CD14-positive monocyte (primary cell): ENCODE data around the gene DNAH10. TPM values are rescaled to one million over a fixed set of nuclear protein-coding genes. Genes with fewer than 3 reads are reported as not detected.

Experiments used
- DNase-seq, 3 donors: peaks; one replicate each; pipeline ENCODE4 v3.0.0-alpha.2; 2011 to 2022
- H2AFZ ChIP-seq: 2 replicates; pipeline ENCODE4 v1.6.0; 2012; ENCODE audit warnings: mild to moderate bottlenecking, low read depth, low read length, inconsistent platforms; ENCODE audit not compliant: insufficient read depth, poor library complexity, severe bottlenecking
- H3K27ac ChIP-seq, 2 donors: 1 replicate in 1 of 2; 2 replicates in 1 of 2; pipeline ENCODE4 v1.5.1; 2012 to 2013; ENCODE audit warnings: low read length in 2 of 2, control low read depth in 1 of 2, inconsistent platforms in 1 of 2, low read depth in 1 of 2, mild to moderate bottlenecking in 1 of 2
- H3K27me3 ChIP-seq, 2 donors: one replicate each; pipeline versions ENCODE4 v1.6.0 to v1.6.1; 2011 to 2013; ENCODE audit warnings: low read length in 2 of 2; ENCODE audit not compliant: control insufficient read depth in 2 of 2, insufficient read depth in 2 of 2
- H3K36me3 ChIP-seq, 2 donors: replicated peaks in 1 of 2; 1 replicate in 1 of 2; 2 replicates in 1 of 2; pipeline versions ENCODE4 v1.5.1 to v1.6.1; 2012 to 2013; ENCODE audit warnings: low read length in 2 of 2, control low read depth in 1 of 2, inconsistent platforms in 1 of 2, mild to moderate bottlenecking in 1 of 2; ENCODE audit not compliant: insufficient read depth in 2 of 2, control insufficient read depth in 1 of 2
- H3K4me1 ChIP-seq, 2 donors: 1 replicate in 1 of 2; 2 replicates in 1 of 2; pipeline versions ENCODE4 v1.5.1 to v1.6.1; 2012 to 2013; ENCODE audit warnings: low read length in 2 of 2, control low read depth in 1 of 2, inconsistent platforms in 1 of 2, mild to moderate bottlenecking in 1 of 2, moderate library complexity in 1 of 2; ENCODE audit not compliant: insufficient read depth in 2 of 2, control insufficient read depth in 1 of 2
- H3K4me2 ChIP-seq: replicated peaks from 2 replicates; pipeline ENCODE3; 2012; ENCODE audit warnings: low read length, moderate library complexity, mild to moderate bottlenecking; ENCODE audit not compliant: poor library complexity, severe bottlenecking; ENCODE audit errors: extremely low read depth
- H3K4me3 ChIP-seq, 3 experiments: fragments of 200-600 bp in 1 of 3; sonication (generic) in 1 of 3; replicated peaks in 1 of 3; 1 replicate in 2 of 3; 2 replicates in 1 of 3; pipeline ENCODE4 v1.5.1; 2011 to 2013; ENCODE audit warnings: low read length in 3 of 3, mild to moderate bottlenecking in 3 of 3, control low read depth in 2 of 3, low read depth in 2 of 3, inconsistent platforms in 1 of 3, moderate library complexity in 1 of 3
- H3K79me2 ChIP-seq: 2 replicates; pipeline ENCODE4 v1.6.0; 2012; ENCODE audit warnings: mild to moderate bottlenecking, control low read depth, inconsistent platforms, low read length, moderate library complexity; ENCODE audit not compliant: insufficient read depth
- H3K9ac ChIP-seq: 2 replicates; pipeline ENCODE4 v1.6.0; 2017; ENCODE audit warnings: low read length, mild to moderate bottlenecking; ENCODE audit not compliant: insufficient read depth, poor library complexity, severe bottlenecking
- H3K9me3 ChIP-seq, 2 donors: replicated peaks in 1 of 2; 1 replicate in 1 of 2; 2 replicates in 1 of 2; pipeline versions ENCODE4 v1.5.1 to v1.6.1; 2012 to 2013; ENCODE audit warnings: low read length in 2 of 2, control low read depth in 1 of 2; ENCODE audit not compliant: control insufficient read depth in 1 of 2, insufficient read depth in 1 of 2
- H4K20me1 ChIP-seq: 2 replicates; pipeline ENCODE4 v1.6.0; 2012; ENCODE audit warnings: mild to moderate bottlenecking, low read length, control low read depth, moderate library complexity; ENCODE audit not compliant: insufficient read depth
- H3K27ac Mint-ChIP-seq, 7 donors: one replicate each; pipeline ENCODE4 v1.8.0; 2020; ENCODE audit warnings: mild to moderate bottlenecking in 7 of 7, mixed read lengths in 7 of 7, moderate library complexity in 6 of 7, inconsistent platforms in 2 of 7
- H3K27me3 Mint-ChIP-seq, 3 donors: one replicate each; pipeline ENCODE4 v1.8.0; 2021 to 2022; ENCODE audit warnings: low read depth in 3 of 3, mild to moderate bottlenecking in 3 of 3, mixed read lengths in 3 of 3, moderate library complexity in 3 of 3, inconsistent platforms in 1 of 3
- H3K36me3 Mint-ChIP-seq, 2 donors: one replicate each; pipeline ENCODE4 v1.8.0; 2020; ENCODE audit warnings: mixed read lengths in 2 of 2, inconsistent platforms in 1 of 2, mild to moderate bottlenecking in 1 of 2
- H3K4me1 Mint-ChIP-seq: one replicate; pipeline ENCODE4 v1.8.0; 2020; ENCODE audit warnings: mild to moderate bottlenecking, mixed read lengths
- H3K4me3 Mint-ChIP-seq, 2 donors: one replicate each; pipeline ENCODE4 v1.8.0; 2020; ENCODE audit warnings: mild to moderate bottlenecking in 2 of 2, mixed read lengths in 2 of 2, moderate library complexity in 1 of 2
- H3K9me3 Mint-ChIP-seq, 7 donors: one replicate each; pipeline ENCODE4 v1.8.0; 2020 to 2022; ENCODE audit warnings: mixed read lengths in 7 of 7, mild to moderate bottlenecking in 6 of 7, moderate library complexity in 6 of 7, inconsistent platforms in 2 of 7
- CTCF ChIP-seq: fragments of 200-600 bp; IDR thresholded peaks from one replicate; pipeline ENCODE4 v1.8.0; 2022; ENCODE audit warnings: antibody characterized with exemption, mild to moderate bottlenecking
- WGBS: methylation state at CpG from one replicate; pipeline ENCODE4 v1.1.5; 2013; ENCODE audit warnings: missing lambda C conversion rate; ENCODE audit not compliant: insufficient coverage; 5-methylcytosine and 5-hydroxymethylcytosine counted together
- intact Hi-C, 2 donors: fragments of 100-400 bp; cut with micrococcal nuclease; formaldehyde crosslinking; loops; one replicate each; pipeline versions ENCODE4 v1.15.0 to v1.15.1; 2023
- polyA plus RNA-seq, 3 donors: library from polyadenylated mRNA; depleted of rRNA in 1 of 3; unstranded in 2 of 3; stranded (reverse) in 1 of 3; fragments of 300-500 nt in 2 of 3; fragments of >200 nt in 1 of 3; fragmentation: Illumina TruSeq in 2 of 3; gene quantifications; 1 replicate in 2 of 3; 2 replicates in 1 of 3; pipeline ENCODE4 v1.2.3, GENCODE V29; 2012 to 2021

Gene DNAH10
- polyA plus RNA-seq, 3 donors, result not detected

GRCh38 chr12:123963821-123964220 is 201.7 kb downstream of the DNAH10 start:
- Histone ChIP-seq H3K79me2 (no peaks in the 10 kb centered on the region), H3K9ac (no peak overlapping the region), H3K9me3 (no peaks in the 10 kb centered on the region), H4K20me1 (no peaks in the 10 kb centered on the region), H3K36me3 (no peaks in the 10 kb centered on the region), H3K27me3 (no peaks in the 10 kb centered on the region), H3K27ac (no peak overlapping the region), H3K4me1 (no peaks in the 10 kb centered on the region), H3K4me2 (no peak overlapping the region), H2AFZ (no peak overlapping the region), H3K4me3 (no peak overlapping the region)
- Mint-ChIP-seq H3K4me1 (no peaks in the 10 kb centered on the region), H3K4me3 (no peak overlapping the region), H3K27me3 (no peaks in the 10 kb centered on the region), H3K9me3 (no peaks in the 10 kb centered on the region), H3K36me3 (peaks cover 0 to 3% of the 10 kb centered on the region in 2 donors), H3K27ac (no peak overlapping the region)
- no CpG with 5 or more reads among the region's 4 CpGs for WGBS
- intact Hi-C loops, result no loop called here
- no peak for TF ChIP-seq CTCF
- DNase-seq, result no peak

DNA sequence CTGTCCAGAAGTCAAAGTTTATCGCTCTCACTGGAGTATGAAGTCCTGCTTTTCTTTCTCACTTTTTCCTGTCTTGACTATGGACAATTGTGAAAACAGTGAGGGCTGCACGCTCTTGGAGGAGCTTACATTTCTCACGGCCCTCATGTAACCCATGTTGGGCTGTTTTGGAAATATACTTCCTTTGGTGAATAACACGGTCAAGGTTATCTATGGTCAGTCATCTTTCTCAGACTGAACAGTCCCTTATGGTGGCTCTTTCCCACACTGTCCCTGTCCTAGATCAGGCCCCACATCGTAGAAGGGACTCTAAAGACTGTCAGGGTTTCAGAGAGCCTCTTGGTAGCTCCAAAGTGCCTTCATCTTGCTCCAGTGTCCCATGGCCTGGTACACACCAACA is 203.3 kb downstream of the DNAH10 start:
- peak overlapping the region in 1 of 7 donors; percentile 24 for H3K27ac Mint-ChIP-seq
- no peak overlapping the region for H3K4me3 Mint-ChIP-seq
- Histone ChIP-seq H3K27ac (no peak overlapping the region), H2AFZ (no peak overlapping the region), H3K79me2 (no peaks in the 10 kb centered on the region), H3K27me3 (no peaks in the 10 kb centered on the region), H3K4me1 (no peaks in the 10 kb centered on the region), H4K20me1 (no peaks in the 10 kb centered on the region), H3K4me3 (no peak overlapping the region), H3K36me3 (no peaks in the 10 kb centered on the region), H3K9ac (no peak overlapping the region), H3K4me2 (no peak overlapping the region), H3K9me3 (no peaks in the 10 kb centered on the region)
- H3K27me3 Mint-ChIP-seq, result peaks cover 0 to 2% (median 0%) of the 10 kb centered on the region in 3 donors
- WGBS, result 59% methylated on average over 3 of the region's 5 CpGs
- H3K4me1 Mint-ChIP-seq, result no peaks in the 10 kb centered on the region
- no peak for DNase-seq
- H3K9me3 Mint-ChIP-seq, result peaks cover 0 to 1% (median 0%) of the 10 kb centered on the region in 7 donors
- H3K36me3 Mint-ChIP-seq, result peaks cover 0 to 3% of the 10 kb centered on the region in 2 donors
- intact Hi-C loops, result no loop called here
- no peak for TF ChIP-seq CTCF
